Measurements from ENCODE around the gene AFAP1. TPM values are rescaled to one million over a fixed set of nuclear protein-coding genes. Genes with fewer than 3 reads are reported as not detected.

AFAP1 gene
- total RNA-seq, 1 donor from 2014 or later: 57.6 TPM

- H3K4me3 Mint-ChIP-seq (ENCODE audit: low read depth): peak overlapping the region; percentile 15
- H3K27me3 Mint-ChIP-seq (ENCODE audit: low read depth): no peaks in the 10 kb centered on the region
- peaks cover 31% of the 10 kb centered on the region for H3K36me3 Mint-ChIP-seq (ENCODE audit: low read depth)
- peaks cover 33% of the 10 kb centered on the region for H3K4me1 Mint-ChIP-seq (ENCODE audit: low read depth)
- no peak for DNase-seq (ENCODE audit: low spot score)
- intact Hi-C loops (cut with micrococcal nuclease): no loop called here
- H3K9me3 Mint-ChIP-seq: peaks cover 4% of the 10 kb centered on the region
- peak overlapping the region; percentile 83 for H3K27ac Mint-ChIP-seq
Observed at GRCh38 chr4:7868892-7869471, 70.7 kb downstream of the AFAP1 start.

GRCh38 chr4:7868436-7868775 lies 71.3 kb downstream of the AFAP1 start:
- Mint-ChIP-seq H3K27me3 (ENCODE audit: low read depth) (no peaks in the 10 kb centered on the region), H3K27ac (peak overlapping the region; percentile 83), H3K9me3 (peaks cover 8% of the 10 kb centered on the region), H3K36me3 (ENCODE audit: low read depth) (peaks cover 35% of the 10 kb centered on the region), H3K4me1 (ENCODE audit: low read depth) (peaks cover 29% of the 10 kb centered on the region), H3K4me3 (ENCODE audit: low read depth) (no peak overlapping the region)
- no peak for DNase-seq (ENCODE audit: low spot score)
- intact Hi-C loops (cut with micrococcal nuclease): no loop called here

- peaks cover 8% of the 10 kb centered on the region for H3K9me3 Mint-ChIP-seq
- no peak overlapping the region for H3K4me3 Mint-ChIP-seq (ENCODE audit: low read depth)
- no peak for DNase-seq (ENCODE audit: low spot score)
- intact Hi-C loops (cut with micrococcal nuclease): loop anchor here (1.0 kb wide), 1 partner anchor 11 kb away; no protein-coding TSS in a partner anchor
- no peaks in the 10 kb centered on the region for H3K27me3 Mint-ChIP-seq (ENCODE audit: low read depth)
- peaks cover 29% of the 10 kb centered on the region for H3K4me1 Mint-ChIP-seq (ENCODE audit: low read depth)
- peaks cover 35% of the 10 kb centered on the region for H3K36me3 Mint-ChIP-seq (ENCODE audit: low read depth)
- peak overlapping the region; percentile 65 for H3K27ac Mint-ChIP-seq
Observed at GRCh38 chr4:7867701-7868435, 71.8 kb downstream of the AFAP1 start.

- Mint-ChIP-seq H3K27ac (peak overlapping the region; percentile 26), H3K4me3 (ENCODE audit: low read depth) (no peak overlapping the region), H3K27me3 (ENCODE audit: low read depth) (no peaks in the 10 kb centered on the region), H3K36me3 (ENCODE audit: low read depth) (peaks cover 35% of the 10 kb centered on the region), H3K9me3 (peaks cover 8% of the 10 kb centered on the region), H3K4me1 (ENCODE audit: low read depth) (peaks cover 29% of the 10 kb centered on the region)
- DNase-seq (ENCODE audit: low spot score): no peak
- intact Hi-C loops (cut with micrococcal nuclease): loop anchor here (1.0 kb wide), 1 partner anchor 10 kb away; no protein-coding TSS in a partner anchor
Observed at GRCh38 chr4:7867191-7867590, 72.5 kb downstream of the AFAP1 start.

GRCh38 chr4:7865533-7865932 lies 74.1 kb downstream of the AFAP1 start:
- H3K9me3 Mint-ChIP-seq: peaks cover 8% of the 10 kb centered on the region
- peaks cover 29% of the 10 kb centered on the region for H3K4me1 Mint-ChIP-seq (ENCODE audit: low read depth)
- H3K27me3 Mint-ChIP-seq (ENCODE audit: low read depth): no peaks in the 10 kb centered on the region
- DNase-seq (ENCODE audit: low spot score): no peak
- H3K4me3 Mint-ChIP-seq (ENCODE audit: low read depth): no peak overlapping the region
- intact Hi-C loops (cut with micrococcal nuclease): loop anchor here (2.0 kb wide), 1 partner anchor 95 kb away; no protein-coding TSS in a partner anchor
- no peak overlapping the region for H3K27ac Mint-ChIP-seq
- H3K36me3 Mint-ChIP-seq (ENCODE audit: low read depth): peaks cover 39% of the 10 kb centered on the region

GRCh38 chr4:7864685-7865084 lies 75.0 kb downstream of the AFAP1 start:
- H3K27ac Mint-ChIP-seq: no peak overlapping the region
- DNase-seq (ENCODE audit: low spot score): no peak
- H3K4me3 Mint-ChIP-seq (ENCODE audit: low read depth): no peak overlapping the region
- peaks cover 8% of the 10 kb centered on the region for H3K9me3 Mint-ChIP-seq
- H3K27me3 Mint-ChIP-seq (ENCODE audit: low read depth): no peaks in the 10 kb centered on the region
- peaks cover 44% of the 10 kb centered on the region for H3K36me3 Mint-ChIP-seq (ENCODE audit: low read depth)
- peaks cover 28% of the 10 kb centered on the region for H3K4me1 Mint-ChIP-seq (ENCODE audit: low read depth)
- intact Hi-C loops (cut with micrococcal nuclease): loop anchor here (1.0 to 2.0 kb wide), 2 partner anchors 96 to 105 kb away; no protein-coding TSS in a partner anchor

GRCh38 chr4:7863911-7864681 lies 75.6 kb downstream of the AFAP1 start:
- peaks cover 8% of the 10 kb centered on the region for H3K9me3 Mint-ChIP-seq
- intact Hi-C loops (cut with micrococcal nuclease): loop anchor here (1.0 to 2.0 kb wide), 3 partner anchors 9 to 105 kb away; no protein-coding TSS in a partner anchor
- no peak overlapping the region for H3K4me3 Mint-ChIP-seq (ENCODE audit: low read depth)
- H3K27ac Mint-ChIP-seq: peak overlapping the region; percentile 64
- H3K36me3 Mint-ChIP-seq (ENCODE audit: low read depth): peaks cover 39% of the 10 kb centered on the region
- no peak for DNase-seq (ENCODE audit: low spot score)
- H3K27me3 Mint-ChIP-seq (ENCODE audit: low read depth): no peaks in the 10 kb centered on the region
- H3K4me1 Mint-ChIP-seq (ENCODE audit: low read depth): peaks cover 28% of the 10 kb centered on the region

GRCh38 chr4:7862561-7863192 lies 77.0 kb downstream of the AFAP1 start:
- DNase-seq (ENCODE audit: low spot score): no peak
- Mint-ChIP-seq H3K4me3 (ENCODE audit: low read depth) (no peak overlapping the region), H3K36me3 (ENCODE audit: low read depth) (peaks cover 36% of the 10 kb centered on the region), H3K27me3 (ENCODE audit: low read depth) (no peaks in the 10 kb centered on the region), H3K27ac (no peak overlapping the region), H3K4me1 (ENCODE audit: low read depth) (peaks cover 28% of the 10 kb centered on the region), H3K9me3 (peaks cover 8% of the 10 kb centered on the region)
- intact Hi-C loops (cut with micrococcal nuclease): loop anchor here (1.0 kb wide), 1 partner anchor 7 kb away; no protein-coding TSS in a partner anchor

GRCh38 chr4:7861440-7861881 lies 78.2 kb downstream of the AFAP1 start:
- no peaks in the 10 kb centered on the region for H3K27me3 Mint-ChIP-seq (ENCODE audit: low read depth)
- no peak overlapping the region for H3K27ac Mint-ChIP-seq
- peaks cover 36% of the 10 kb centered on the region for H3K36me3 Mint-ChIP-seq (ENCODE audit: low read depth)
- DNase-seq (ENCODE audit: low spot score): no peak
- H3K9me3 Mint-ChIP-seq: peaks cover 8% of the 10 kb centered on the region
- H3K4me1 Mint-ChIP-seq (ENCODE audit: low read depth): peaks cover 34% of the 10 kb centered on the region
- intact Hi-C loops (cut with micrococcal nuclease): no loop called here
- H3K4me3 Mint-ChIP-seq (ENCODE audit: low read depth): no peak overlapping the region

- Mint-ChIP-seq H3K27me3 (ENCODE audit: low read depth) (no peaks in the 10 kb centered on the region), H3K9me3 (peaks cover 8% of the 10 kb centered on the region), H3K36me3 (ENCODE audit: low read depth) (peaks cover 33% of the 10 kb centered on the region), H3K4me3 (ENCODE audit: low read depth) (no peak overlapping the region), H3K27ac (no peak overlapping the region), H3K4me1 (ENCODE audit: low read depth) (peaks cover 37% of the 10 kb centered on the region)
- no peak for DNase-seq (ENCODE audit: low spot score)
- intact Hi-C loops (cut with micrococcal nuclease): no loop called here
Observed at GRCh38 chr4:7860600-7861163, 79.0 kb downstream of the AFAP1 start.

GRCh38 chr4:7859326-7859725 lies 80.3 kb downstream of the AFAP1 start:
- Mint-ChIP-seq H3K4me3 (ENCODE audit: low read depth) (no peak overlapping the region), H3K27me3 (ENCODE audit: low read depth) (no peaks in the 10 kb centered on the region), H3K27ac (no peak overlapping the region), H3K4me1 (ENCODE audit: low read depth) (peaks cover 48% of the 10 kb centered on the region), H3K9me3 (peaks cover 8% of the 10 kb centered on the region), H3K36me3 (ENCODE audit: low read depth) (peaks cover 35% of the 10 kb centered on the region)
- intact Hi-C loops (cut with micrococcal nuclease): loop anchor here (5.0 kb wide), 1 partner anchor 102 kb away; no protein-coding TSS in a partner anchor
- no peak for DNase-seq (ENCODE audit: low spot score)

GRCh38 chr4:7858498-7858897 lies 81.2 kb downstream of the AFAP1 start:
- H3K4me1 Mint-ChIP-seq (ENCODE audit: low read depth): peaks cover 51% of the 10 kb centered on the region
- no peak for DNase-seq (ENCODE audit: low spot score)
- intact Hi-C loops (cut with micrococcal nuclease): loop anchor here (5.0 kb wide), 1 partner anchor 101 kb away; no protein-coding TSS in a partner anchor
- no peak overlapping the region for H3K4me3 Mint-ChIP-seq (ENCODE audit: low read depth)
- no peaks in the 10 kb centered on the region for H3K9me3 Mint-ChIP-seq
- H3K27ac Mint-ChIP-seq: no peak overlapping the region
- no peaks in the 10 kb centered on the region for H3K27me3 Mint-ChIP-seq (ENCODE audit: low read depth)
- H3K36me3 Mint-ChIP-seq (ENCODE audit: low read depth): peaks cover 36% of the 10 kb centered on the region

All from activated T-helper 2 cell treated with anti-CD3 and anti-CD28 coated beads, Interferon-gamma antibody, Interleukin-2, Interleukin-4, amounts not matched to agents 10 μg/mL and 5 μg/mL and 100 μg/mL, durations not matched to agents 14 hours and 24 hours and 36 hours (primary cell).